NT2/D1 (cell line): ENCODE results near the gene LLGL1.

Experiments used
- SUZ12 ChIP-seq: IDR thresholded peaks from 2 replicates; pipeline ENCODE4 v1.6.1; 2011; ENCODE audit not compliant: insufficient read length, insufficient read depth; ENCODE audit errors: extremely low read depth
- ZNF274 ChIP-seq: IDR thresholded peaks from 2 replicates; pipeline ENCODE4 v1.6.1; 2011; ENCODE audit warnings: mild to moderate bottlenecking, low read depth, low read length

GRCh38 chr17:18225121-18225641 lies at the start of gene LLGL1:
- TF ChIP-seq ZNF274 = no peak
- no peak for TF ChIP-seq SUZ12
